ENCODE data around the gene COG7.

- TF ChIP-seq CTCF (conservative IDR thresholded peaks at IDR 0.05; ENCODE audit: low read length) (no peak), EZH2phosphoT487 (IDR thresholded peaks at IDR 0.05; ENCODE audit: borderline replicate concordance) (no peak)
Observed at GRCh38 chr16:23354246-23354645, 98.7 kb downstream of the COG7 start.

Measured in Loucy (cell line).